Measurements from ENCODE around the gene STAC3.
A peak's percentile ranks its signal among the peaks of the same experiment; 100 is the strongest.

STAC3 gene

DNA sequence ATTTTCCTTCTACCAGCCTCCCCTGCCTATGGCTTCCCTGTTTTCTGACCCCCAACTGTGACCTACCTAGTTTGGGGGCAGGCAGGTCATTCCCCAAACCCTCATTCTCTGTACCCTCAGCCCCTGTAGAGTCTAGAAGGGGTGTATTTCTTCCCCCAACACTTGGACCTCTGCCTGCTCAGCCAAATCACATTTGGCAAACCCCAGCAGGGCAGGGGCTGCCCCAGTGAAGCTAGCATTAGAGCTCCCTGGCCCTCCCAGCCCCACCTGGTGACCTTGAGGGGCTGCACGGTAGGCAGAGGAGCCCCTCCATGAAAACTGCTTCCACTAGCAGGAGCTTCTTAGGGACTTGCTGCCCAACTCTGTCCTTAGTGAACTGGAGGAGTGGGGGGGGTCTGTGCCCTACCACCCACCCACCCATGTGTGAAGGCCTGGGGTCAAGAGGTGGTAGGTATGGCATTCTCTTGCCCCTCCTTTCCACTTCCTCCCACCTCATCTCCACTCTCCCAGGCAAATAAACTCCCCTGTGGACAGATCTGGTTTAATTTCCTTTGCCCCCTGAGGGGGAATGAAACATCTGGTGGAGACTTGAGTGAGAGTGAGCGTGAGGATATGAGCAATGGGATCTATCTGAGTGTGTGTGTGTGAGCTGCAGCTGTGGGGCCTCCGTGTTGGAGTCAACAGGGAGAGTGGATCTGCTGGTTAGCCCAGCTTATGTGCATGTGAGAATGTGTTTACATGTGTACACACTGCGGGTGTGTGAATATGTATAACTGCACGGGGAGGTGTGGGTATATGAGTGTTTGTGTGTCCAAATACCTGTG lies 32.7 kb downstream of the STAC3 start:
- H3K4me3 ChIP-seq (ENCODE audit: low read length) = no peak overlapping the region
- TF ChIP-seq ZNF274 (IDR thresholded peaks at IDR 0.05; ENCODE audit: low read depth, low read length) = no peak

DNA sequence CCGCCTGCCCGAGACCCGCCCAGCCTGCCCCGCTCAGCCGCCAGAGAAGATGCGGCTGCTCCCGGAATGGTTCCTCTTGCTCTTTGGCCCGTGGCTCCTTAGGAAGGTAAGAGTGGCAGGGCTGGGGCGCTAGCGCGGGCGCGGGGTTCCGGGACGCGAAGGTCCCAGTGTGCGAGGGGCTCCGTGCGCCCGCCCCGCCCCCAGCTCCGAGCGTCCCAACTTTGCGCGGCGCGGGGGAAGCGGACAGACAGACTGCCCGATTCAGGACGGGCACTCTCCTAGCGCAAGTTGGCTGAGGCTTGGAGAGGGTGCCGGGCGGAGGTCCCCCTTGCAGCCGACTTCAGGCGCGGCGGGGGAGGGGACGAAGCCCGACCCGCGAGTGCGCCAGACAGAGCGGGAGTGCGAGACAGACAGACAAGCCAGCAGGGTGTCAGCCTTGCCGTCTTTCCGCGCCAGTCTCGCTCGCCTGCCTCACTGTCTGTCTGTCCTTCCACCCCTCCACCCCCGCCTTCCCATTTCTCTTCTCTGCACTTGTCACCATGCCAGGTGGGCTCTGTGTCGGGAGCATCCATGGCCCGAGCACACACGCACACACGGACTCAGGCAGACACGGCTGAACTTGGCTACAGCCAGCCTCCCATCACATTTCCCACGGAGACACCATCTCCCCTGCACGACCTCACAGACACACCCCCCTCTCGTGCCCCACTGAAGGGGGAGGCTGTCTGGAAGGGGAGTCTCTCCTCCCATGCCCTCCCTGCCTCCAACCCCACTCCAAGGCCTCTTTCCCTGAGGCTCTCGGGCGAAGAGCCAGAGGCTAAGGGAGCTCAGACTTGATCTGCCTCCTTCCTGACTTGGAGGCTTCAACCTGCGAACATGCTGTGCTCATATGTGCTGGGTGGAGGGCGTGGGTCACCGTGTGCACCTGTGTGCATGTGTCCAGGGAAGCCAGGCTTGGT lies 33.8 kb downstream of the STAC3 start:
- TF ChIP-seq ZNF274 (IDR thresholded peaks at IDR 0.05; ENCODE audit: low read depth, low read length) = no peak

DNA sequence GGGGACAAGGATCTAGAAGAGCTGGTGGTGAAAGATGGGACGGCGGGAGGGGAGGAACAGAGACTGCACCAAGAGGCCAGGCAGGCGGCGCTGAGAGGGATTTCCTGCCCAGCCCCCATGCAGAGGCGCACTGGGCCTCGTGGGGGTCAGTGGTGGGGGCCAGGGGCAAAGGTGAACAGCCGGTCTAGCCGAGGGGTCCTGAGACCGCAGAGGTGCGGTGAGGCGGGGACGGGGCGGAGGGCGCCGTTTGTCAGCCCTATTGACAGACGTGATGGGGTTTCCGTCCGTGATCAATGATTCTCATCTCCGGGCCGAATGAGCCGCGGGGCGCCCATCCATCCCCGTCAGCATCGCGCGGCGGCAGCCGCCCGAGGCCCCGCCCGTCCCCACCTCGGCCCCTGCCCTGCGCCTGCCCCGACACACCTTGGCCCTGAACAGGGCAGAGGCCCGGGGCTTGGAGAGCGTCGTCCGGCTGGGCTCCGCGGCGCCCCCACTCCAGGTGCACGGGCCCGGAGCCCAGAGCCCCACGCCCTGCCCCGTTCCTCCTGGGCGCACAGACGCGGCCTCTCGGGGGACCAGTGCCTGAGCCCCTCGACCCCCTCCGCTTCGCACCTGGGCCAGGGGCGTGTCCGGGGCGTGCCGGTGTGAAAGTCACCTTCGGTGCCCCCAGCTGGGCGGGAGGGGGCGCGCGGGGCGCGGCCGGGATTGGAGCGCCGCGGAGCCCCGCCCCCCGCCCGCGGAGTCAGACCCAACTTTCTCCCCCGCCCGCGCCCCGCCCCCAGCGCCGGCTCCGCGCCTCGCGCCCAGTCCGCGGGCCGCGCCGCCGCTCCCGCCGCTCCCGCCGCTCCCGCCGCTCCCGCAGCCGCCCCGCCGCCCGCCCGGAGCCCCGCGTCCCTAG lies 34.7 kb downstream of the STAC3 start, which contains the start of gene NXPH4:
TSS of gene NXPH4 (plus strand) at position 781 of the 898 bp plus-strand sequence. CDS start 176 bp downstream, outside the sequence.
- H3K4me3 ChIP-seq (ENCODE audit: low read length) = peak within 1 kb of the TSS; percentile 35; the same call in 1 of the 2 replicates
- TF ChIP-seq ZNF274 (IDR thresholded peaks at IDR 0.05; ENCODE audit: low read depth, low read length) = no peak

More for the DNA sequence above, 33.8 kb downstream of the STAC3 start:
- H3K4me3 ChIP-seq (ENCODE audit: low read length) = peak overlapping the region; percentile 35; the same call in 1 of the 2 replicates

DNA sequence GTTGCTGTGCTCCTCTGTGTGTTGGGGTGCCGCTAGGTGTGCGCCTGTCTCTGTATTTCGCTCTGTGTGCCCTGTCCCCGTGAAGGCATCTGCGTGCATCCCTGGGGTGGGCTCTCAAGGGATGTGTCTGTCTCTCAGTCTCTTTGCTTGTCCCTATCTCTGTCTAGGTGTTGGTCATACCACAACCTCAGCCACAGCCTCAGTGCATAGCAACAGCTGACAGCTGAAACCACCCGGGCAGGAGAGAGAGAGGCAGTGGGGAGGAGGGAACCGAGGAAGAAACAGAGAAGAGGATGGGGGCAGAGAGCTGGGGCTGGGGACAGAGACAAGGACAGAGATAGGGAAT lies 35.3 kb downstream of the STAC3 start:
- H3K4me3 ChIP-seq (ENCODE audit: low read length) = no peak overlapping the region; the same call in 1 of the 2 replicates
- TF ChIP-seq ZNF274 (IDR thresholded peaks at IDR 0.05; ENCODE audit: low read depth, low read length) = no peak

GRCh38 chr12:57215065-57215464 lies 35.9 kb downstream of the STAC3 start:
- no peak for TF ChIP-seq ZNF274 (IDR thresholded peaks at IDR 0.05; ENCODE audit: low read depth, low read length)
- no peak overlapping the region for H3K4me3 ChIP-seq (ENCODE audit: low read length)

DNA sequence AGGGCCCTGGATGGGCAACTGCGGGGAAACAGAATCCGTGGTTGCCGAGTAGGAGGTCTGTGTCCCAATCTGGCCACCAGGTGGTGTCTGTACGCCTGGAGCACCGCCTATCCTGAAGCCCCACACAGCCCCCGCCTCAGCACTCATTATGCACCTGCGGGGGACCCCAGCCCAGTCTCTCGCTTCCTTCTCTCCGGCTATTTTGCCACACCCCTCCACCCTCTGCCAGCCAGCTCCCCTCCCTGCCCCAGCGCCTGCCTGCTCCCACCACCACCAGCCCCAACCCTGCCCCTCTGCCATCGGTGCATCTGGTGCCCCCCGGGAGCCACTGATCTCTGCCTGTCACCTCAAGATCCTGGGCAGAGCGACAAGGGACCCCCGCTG lies 36.6 kb downstream of the STAC3 start:
- TF ChIP-seq ZNF274 (IDR thresholded peaks at IDR 0.05; ENCODE audit: low read depth, low read length) = no peak
- no peak overlapping the region for H3K4me3 ChIP-seq (ENCODE audit: low read length)

GRCh38 chr12:57213763-57214397 lies 37.1 kb downstream of the STAC3 start:
- H3K4me3 ChIP-seq (ENCODE audit: low read length) = no peak overlapping the region
- no peak for TF ChIP-seq ZNF274 (IDR thresholded peaks at IDR 0.05; ENCODE audit: low read depth, low read length)

DNA sequence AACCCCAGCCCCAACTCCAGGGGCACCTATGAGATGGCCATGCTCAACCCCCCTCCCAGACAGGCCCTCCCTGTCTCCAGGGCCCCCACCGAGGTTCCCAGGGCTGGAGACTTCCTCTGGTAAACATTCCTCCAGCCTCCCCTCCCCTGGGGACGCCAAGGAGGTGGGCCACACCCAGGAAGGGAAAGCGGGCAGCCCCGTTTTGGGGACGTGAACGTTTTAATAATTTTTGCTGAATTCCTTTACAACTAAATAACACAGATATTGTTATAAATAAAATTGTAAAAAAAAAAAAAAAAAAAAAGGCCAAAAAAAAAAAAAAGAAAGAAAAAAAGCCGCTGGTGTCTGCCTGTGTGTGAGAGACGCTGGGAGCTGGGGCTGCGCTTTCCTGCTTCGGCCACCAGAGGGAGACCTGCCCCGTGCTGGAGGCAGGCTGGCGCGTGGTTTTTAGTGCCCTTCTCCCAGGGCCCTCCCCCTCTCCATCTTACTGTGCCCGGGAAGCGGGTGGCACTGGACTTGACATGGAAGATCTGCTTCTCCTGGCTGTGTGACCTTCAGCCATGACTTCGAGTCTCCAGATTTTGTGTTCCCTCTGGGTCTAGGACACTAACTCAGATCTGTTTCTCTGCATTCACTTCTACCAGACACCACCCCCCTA lies 37.8 kb downstream of the STAC3 start:
- TF ChIP-seq ZNF274 (IDR thresholded peaks at IDR 0.05; ENCODE audit: low read depth, low read length) = no peak
- no peak overlapping the region for H3K4me3 ChIP-seq (ENCODE audit: low read length)

- TF ChIP-seq ZNF274 (IDR thresholded peaks at IDR 0.05; ENCODE audit: low read depth, low read length) = no peak
These were observed 38.3 kb downstream of the STAC3 start for GRCh38 chr12:57212701-57213057.

GRCh38 chr12:57211791-57212700 lies 38.9 kb downstream of the STAC3 start:
- H3K4me3 ChIP-seq (ENCODE audit: low read length) = no peak overlapping the region
- TF ChIP-seq ZNF274 (IDR thresholded peaks at IDR 0.05; ENCODE audit: low read depth, low read length) = no peak

More at GRCh38 chr12:57212701-57213057, 38.3 kb downstream of the STAC3 start:
- H3K4me3 ChIP-seq (ENCODE audit: low read length) = no peak overlapping the region

DNA sequence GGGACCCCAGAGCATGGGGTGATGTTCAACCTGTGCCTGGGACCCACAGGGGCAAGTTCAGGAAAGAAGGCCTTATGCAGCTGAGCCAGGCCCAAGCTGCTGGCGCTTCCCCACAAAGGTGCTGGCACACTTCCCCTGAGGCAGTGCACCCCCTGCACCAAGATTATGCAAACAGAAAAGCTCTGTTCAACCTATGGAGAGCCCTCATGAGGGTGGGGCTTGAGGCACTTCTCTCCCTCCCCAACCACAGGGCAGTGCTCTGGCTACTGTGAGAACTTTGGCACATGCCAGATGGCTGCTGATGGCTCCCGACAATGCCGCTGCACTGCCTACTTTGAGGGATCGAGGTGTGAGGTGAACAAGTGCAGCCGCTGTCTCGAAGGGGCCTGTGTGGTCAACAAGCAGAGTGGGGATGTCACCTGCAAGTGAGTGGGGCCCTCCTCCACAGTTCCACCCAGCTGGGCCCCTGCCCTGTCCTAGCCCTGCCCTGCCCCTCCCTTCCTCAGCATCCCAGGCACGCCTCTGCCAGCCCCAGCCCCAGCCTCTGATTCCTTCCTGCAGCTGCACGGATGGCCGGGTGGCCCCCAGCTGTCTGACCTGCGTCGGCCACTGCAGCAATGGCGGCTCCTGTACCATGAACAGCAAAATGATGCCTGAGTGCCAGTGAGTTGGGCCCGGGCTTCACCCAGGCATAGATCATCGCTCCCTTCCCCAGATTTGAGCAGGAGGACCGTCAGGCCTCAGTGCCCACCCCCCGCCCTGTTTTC lies 39.9 kb downstream of the STAC3 start:
- no peak overlapping the region for H3K4me3 ChIP-seq (ENCODE audit: low read length)
- no peak for TF ChIP-seq ZNF274 (IDR thresholded peaks at IDR 0.05; ENCODE audit: low read depth, low read length)
